ENCODE data around the gene ELAC2. TPM values are rescaled to one million over a fixed set of nuclear protein-coding genes. Genes with fewer than 3 reads are reported as not detected.

Gene ELAC2
- total and polyA plus RNA-seq, 2 of the 8 experiments (the other 6 are each of a cell fraction or from before 2014, with no cell fraction given) = 91.6 to 127 TPM

- WGBS, 2 experiments (ENCODE audit: extremely low coverage in 1 of 2, insufficient coverage in 1 of 2, insufficient read length in 1 of 2, insufficient replicate concordance in 2 of 2, low coverage in 1 of 2, low lambda C conversion rate in 2 of 2, missing lambda C conversion rate in 1 of 2) = 93% methylated on average over 1 of the region's 1 CpG; no CpG with 5 or more reads in 1 of the 2 experiments
- TF ChIP-seq RXRA (IDR thresholded peaks at IDR 0.05; ENCODE audit: insufficient read depth, low read depth, low read length) (no peak), POLR2AphosphoS5 (IDR thresholded peaks at IDR 0.05; ENCODE audit: low read depth, low read length) (no peak), SIN3A (conservative IDR thresholded peaks at IDR 0.05 in 1 of 2, IDR thresholded peaks at IDR 0.05 in 1 of 2; ENCODE audit: low read depth in 1 of 2, low read length in 2 of 2) (no peak), RFX5 (IDR thresholded peaks at IDR 0.05; ENCODE audit: borderline replicate concordance, low read depth, low read length) (no peak), BCL11A (IDR thresholded peaks at IDR 0.05; ENCODE audit: low read depth in 2 of 2, low read length in 2 of 2) (no peak), ZNF274 (IDR thresholded peaks at IDR 0.05; ENCODE audit: borderline replicate concordance, extremely low read depth, low read length) (no peak), KDM1A (IDR thresholded peaks at IDR 0.05; ENCODE audit: borderline replicate concordance, low read length) (no peak)
Measured at GRCh38 chr17:13030056-13030455, 12.2 kb upstream of the ELAC2 start.

More at GRCh38 chr17:13030056-13030455, 12.2 kb upstream of the ELAC2 start:
- H2BK20ac ChIP-seq (ENCODE audit: low read length) = no peak overlapping the region
- H3K27ac ChIP-seq (ENCODE audit: low read depth, low read length) = no peak overlapping the region
- H3K23me2 ChIP-seq (ENCODE audit: low read depth, low read length) = peaks cover under 1% of the 10 kb centered on the region; the same call in 1 of the 2 replicates
- no peak overlapping the region for H3K4ac ChIP-seq (replicated peaks; ENCODE audit: insufficient read length, low read depth, low read length)
- H3K9me3 ChIP-seq (ENCODE audit: insufficient read depth in 2 of 2, low read depth in 1 of 2, low read length in 1 of 2) = no peaks in the 10 kb centered on the region
- no peak overlapping the region for H3K4me3 ChIP-seq (ENCODE audit: extremely low read depth in 1 of 4, insufficient read depth in 2 of 4, low read depth in 3 of 4, low read length in 4 of 4)
- no peak overlapping the region for H2BK15ac ChIP-seq (ENCODE audit: low read length)
- no peak overlapping the region for H2BK12ac ChIP-seq (ENCODE audit: low read depth, low read length)
- no peak overlapping the region for H4K5ac ChIP-seq (ENCODE audit: insufficient read length, low read depth, low read length)
- no peaks in the 10 kb centered on the region for H3K79me2 ChIP-seq (ENCODE audit: control insufficient read depth in 1 of 2, insufficient read depth in 2 of 2, low read length in 2 of 2)
- H3K4me1 ChIP-seq (replicated peaks in 1 of 4; ENCODE audit: control insufficient read depth in 3 of 4, insufficient read depth in 4 of 4, low read length in 3 of 4) = no peaks in the 10 kb centered on the region
- H3K36me3 ChIP-seq (ENCODE audit: control insufficient read depth in 2 of 4, insufficient read depth in 4 of 4, low read length in 3 of 4) = no peaks in the 10 kb centered on the region
- no peaks in the 10 kb centered on the region for H3K79me1 ChIP-seq (ENCODE audit: low read depth, low read length)
- no peak overlapping the region for H3K23ac ChIP-seq (ENCODE audit: insufficient read length)
- H4K8ac ChIP-seq (ENCODE audit: extremely low read depth, insufficient read depth, low read length) = no peak overlapping the region
- no peak overlapping the region for H3K18ac ChIP-seq (ENCODE audit: extremely low read depth, low read length)
- ChIA-PET POLR2A (ENCODE audit: partially characterized antibody) (interaction anchor here (1.6 kb wide), 1 partner anchor 12 kb away, joined by 5 read pairs; the partner anchor contains the start of gene ELAC2), CTCF (ENCODE audit: partially characterized antibody) (interaction anchor here (0.6 to 6.2 kb wide), 41 partner anchors 10 to 1735 kb away, joined by 3 to 52 read pairs (median 4); partner anchors contain the start of gene ELAC2)
- no peak overlapping the region for H2BK120ac ChIP-seq (replicated peaks; ENCODE audit: low read depth, low read length)
- no peak overlapping the region for H2AK5ac ChIP-seq (ENCODE audit: low read depth, low read length)
- H4K20me1 ChIP-seq (replicated peaks in 1 of 2; ENCODE audit: control insufficient read depth in 1 of 2, insufficient read depth in 2 of 2, low read length in 2 of 2) = no peaks in the 10 kb centered on the region
- no peaks in the 10 kb centered on the region for H3K27me3 ChIP-seq (replicated peaks in 1 of 4; ENCODE audit: control insufficient read depth in 3 of 4, extremely low read depth in 1 of 4, insufficient read depth in 3 of 4, low read length in 3 of 4)
- H4K91ac ChIP-seq (replicated peaks; ENCODE audit: insufficient read length, low read length) = no peak overlapping the region
- H2BK5ac ChIP-seq (ENCODE audit: low read depth, low read length) = no peak overlapping the region
- no peak overlapping the region for H3K56ac ChIP-seq (replicated peaks; ENCODE audit: insufficient read length, low read depth, low read length)
- H3K9ac ChIP-seq (replicated peaks in 1 of 4; ENCODE audit: extremely low read depth in 1 of 4, low read depth in 3 of 4, low read length in 3 of 4) = no peak overlapping the region
- H3K4me2 ChIP-seq (ENCODE audit: insufficient read depth in 1 of 2, low read depth in 2 of 2, low read length in 2 of 2) = no peak overlapping the region
- DNase-seq (ENCODE audit: low read depth in 1 of 2, low spot score in 2 of 2) (no peak), FAIRE-seq (no peak)
- H3K14ac ChIP-seq (ENCODE audit: insufficient read length) = no peak overlapping the region
- no peak overlapping the region for H2AFZ ChIP-seq (ENCODE audit: low read length)

Data from H1 (cell line).